ENCODE measurements around the gene OLFM1. TPM values are rescaled to one million over a fixed set of nuclear protein-coding genes. Genes with fewer than 3 reads are reported as not detected.
"Not testable (repeated sequence)": the region's sequence is repeated elsewhere in the genome, so short reads cannot be mapped to it uniquely, and the experiment has no call there.

Gene OLFM1
- polyA plus RNA-seq, 1 experiment: 1.5 TPM

DNA sequence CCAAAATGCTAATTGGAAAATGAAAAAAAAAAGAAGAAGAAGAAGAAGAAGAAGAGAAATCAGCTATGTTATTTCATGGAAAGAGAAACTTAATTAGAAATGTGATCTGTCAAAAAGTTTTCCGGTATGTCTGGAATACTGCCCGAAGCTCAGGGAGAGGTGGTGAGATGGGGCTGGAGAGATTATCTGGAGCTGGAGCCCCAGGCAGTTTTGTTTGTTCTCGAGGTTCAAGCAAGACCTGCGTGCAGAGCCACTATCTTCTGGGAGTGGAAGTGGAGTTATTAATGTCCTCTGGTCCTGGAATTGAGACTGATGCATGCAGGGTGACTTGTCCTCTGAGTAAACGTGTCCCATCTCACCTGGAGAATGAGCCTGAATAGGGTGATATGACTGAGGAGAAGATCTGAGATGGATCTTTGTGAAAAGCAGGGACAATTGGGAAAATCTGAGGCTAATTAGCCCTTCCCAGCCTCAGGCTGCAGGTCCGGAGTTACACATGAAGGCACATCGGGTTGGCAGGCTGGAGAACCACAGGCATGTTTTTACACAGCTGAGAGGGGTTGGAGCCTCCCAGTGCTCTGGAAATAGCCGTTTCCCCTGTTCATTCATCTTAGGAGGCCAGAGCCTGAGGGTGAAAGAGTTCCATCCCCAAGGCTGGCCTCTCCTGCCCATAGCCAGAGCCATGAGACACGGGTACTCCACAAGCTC is 70.5 kb downstream of the OLFM1 start:
- no peak for TF ChIP-seq CTCF (IDR thresholded peaks at IDR 0.05; ENCODE audit: insufficient read depth, low read depth, low read length)
- ChIA-PET POLR2A (no interaction called here), CTCF (no interaction called here)
- Histone ChIP-seq H3K27me3 (ENCODE audit: control insufficient read depth, insufficient read depth, low read length) (no peaks in the 10 kb centered on the region), H3K36me3 (ENCODE audit: control insufficient read depth, insufficient read depth, low read length) (no peaks in the 10 kb centered on the region), H3K4me3 (ENCODE audit: low read depth, low read length) (no peak overlapping the region)
- no peak for DNase-seq (ENCODE audit: low read depth)

DNA sequence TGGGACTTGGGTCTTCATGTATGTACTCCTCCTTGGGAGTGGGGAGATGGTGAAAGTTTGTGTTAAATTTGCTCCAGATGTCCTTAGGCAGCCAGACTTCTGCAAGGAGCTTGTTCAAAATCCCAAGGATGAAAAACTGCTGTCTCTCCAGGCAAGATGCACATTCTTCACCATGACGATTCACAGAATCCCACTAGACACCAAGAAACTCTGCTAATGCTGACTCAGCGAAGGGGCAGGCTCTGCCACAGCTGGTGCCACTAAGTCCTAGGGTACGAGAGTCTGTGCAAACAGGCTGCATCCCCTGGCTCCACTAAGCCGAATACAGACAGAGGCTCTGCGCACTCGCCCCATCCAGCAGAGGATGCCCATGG is 71.1 kb downstream of the OLFM1 start:
- Histone ChIP-seq H3K36me3 (ENCODE audit: control insufficient read depth, insufficient read depth, low read length) (no peaks in the 10 kb centered on the region), H3K4me3 (ENCODE audit: low read depth, low read length) (no peak overlapping the region), H3K27me3 (ENCODE audit: control insufficient read depth, insufficient read depth, low read length) (no peaks in the 10 kb centered on the region)
- TF ChIP-seq CTCF (IDR thresholded peaks at IDR 0.05; ENCODE audit: insufficient read depth, low read depth, low read length): no peak
- POLR2A ChIA-PET: no interaction called here
- CTCF ChIA-PET: no interaction called here
- no peak for DNase-seq (ENCODE audit: low read depth)

- no peak for DNase-seq (ENCODE audit: low read depth)
- H3K4me3 ChIP-seq (ENCODE audit: low read depth, low read length): no peak overlapping the region
- H3K36me3 ChIP-seq (ENCODE audit: control insufficient read depth, insufficient read depth, low read length): no peaks in the 10 kb centered on the region
- TF ChIP-seq CTCF (IDR thresholded peaks at IDR 0.05; ENCODE audit: insufficient read depth, low read depth, low read length): no peak
- ChIA-PET POLR2A (no interaction called here), CTCF (no interaction called here)
- no peaks in the 10 kb centered on the region for H3K27me3 ChIP-seq (ENCODE audit: control insufficient read depth, insufficient read depth, low read length)
These were observed 72.3 kb downstream of the OLFM1 start for GRCh38 chr9:135159801-135160200.

DNA sequence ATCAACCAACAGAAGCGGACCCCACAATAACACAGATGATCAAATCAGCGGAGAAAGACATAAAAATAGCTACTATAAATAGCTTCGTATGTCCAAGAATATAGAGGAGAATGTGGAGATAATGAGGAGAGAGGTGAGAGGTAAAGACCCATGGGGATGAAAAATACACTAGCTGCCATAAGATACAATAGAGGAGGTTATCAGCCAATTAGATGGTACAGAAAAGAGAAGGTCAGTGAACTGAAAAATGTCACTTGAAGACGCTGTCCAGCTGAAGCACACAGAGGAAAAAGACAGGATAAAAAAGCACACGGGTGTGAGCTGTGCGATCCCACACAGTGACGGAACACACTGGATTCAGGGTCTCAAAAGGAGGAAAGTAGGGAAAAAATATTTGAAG is 73.4 kb downstream of the OLFM1 start:
- ChIA-PET POLR2A (no interaction called here), CTCF (no interaction called here)
- Histone ChIP-seq H3K36me3 (ENCODE audit: control insufficient read depth, insufficient read depth, low read length) (no peaks in the 10 kb centered on the region), H3K4me3 (ENCODE audit: low read depth, low read length) (no peak overlapping the region), H3K27me3 (ENCODE audit: control insufficient read depth, insufficient read depth, low read length) (no peaks in the 10 kb centered on the region)
- DNase-seq (ENCODE audit: low read depth): no peak
- no peak for TF ChIP-seq CTCF (IDR thresholded peaks at IDR 0.05; ENCODE audit: insufficient read depth, low read depth, low read length)

- CTCF ChIA-PET; H3K27me3 ChIP-seq (ENCODE audit: control insufficient read depth, insufficient read depth, low read length); H3K36me3 ChIP-seq (ENCODE audit: control insufficient read depth, insufficient read depth, low read length); DNase-seq (ENCODE audit: low read depth); H3K4me3 ChIP-seq (ENCODE audit: low read depth, low read length); POLR2A ChIA-PET: not testable (repeated sequence)
These were observed 75.1 kb downstream of the OLFM1 start for GRCh38 chr9:135162599-135162998.
